Measurements from ENCODE around the gene MRPS24. TPM values are rescaled to one million over a fixed set of nuclear protein-coding genes. Genes with fewer than 3 reads are reported as not detected.
A peak's percentile ranks its signal among the peaks of the same experiment; 100 is the strongest.
"Not testable (repeated sequence)": the region's sequence is repeated elsewhere in the genome, so short reads cannot be mapped to it uniquely, and the experiment has no call there.

The MRPS24 gene
- polyA plus RNA-seq (2013, experiment 1 of 2; ENCODE audit: insufficient read length): 126 TPM
- polyA plus RNA-seq (2013, experiment 2 of 2; ENCODE audit: insufficient read length): 121 TPM

GRCh38 chr7:43869006-43869866, at the start of gene MRPS24:
TSS of gene MRPS24 (minus strand) at chr7:43869517. CDS start at chr7:43869495, 22 bp downstream.
- DNase-seq: peak; percentile 97

DNA sequence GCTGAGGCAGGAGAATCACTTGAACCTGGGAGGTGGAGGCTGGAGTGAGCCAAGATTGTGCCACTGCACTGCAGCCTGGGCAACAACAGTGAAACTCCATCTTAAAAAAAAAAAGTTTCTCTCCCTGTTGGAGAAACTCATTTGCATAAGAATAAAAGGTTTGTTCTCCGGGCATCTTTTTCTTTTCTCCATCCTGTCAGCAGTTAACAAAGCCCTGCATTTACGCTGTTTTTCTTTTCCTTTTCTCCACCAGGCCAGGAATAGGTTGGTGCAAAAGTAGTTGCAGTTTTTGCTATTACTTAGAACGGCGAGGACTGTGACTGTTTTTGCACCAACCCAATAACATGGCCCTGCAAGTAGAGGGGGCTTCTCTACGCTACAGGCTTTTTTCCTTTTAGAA, 46.6 kb upstream of the MRPS24 start:
- DNase-seq: no peak

DNA sequence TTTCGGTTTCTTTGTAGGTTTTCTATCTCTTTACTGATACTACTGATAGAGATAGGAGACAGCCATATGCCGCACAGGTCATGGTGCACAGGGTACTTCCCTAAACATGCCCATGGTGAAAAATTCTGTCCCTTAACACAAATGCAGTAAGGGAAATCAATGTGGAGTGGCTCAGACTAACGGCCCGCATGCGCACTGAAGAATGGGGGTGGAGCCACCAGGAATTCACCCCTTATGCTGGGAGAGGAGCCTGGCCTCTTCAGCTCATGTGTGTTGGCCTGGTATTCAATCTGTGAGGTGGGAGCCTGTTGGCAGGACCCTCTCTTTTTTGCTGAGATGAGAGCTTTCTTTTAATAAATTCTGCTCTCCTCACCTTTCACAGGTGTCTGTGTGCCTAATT, 45.5 kb upstream of the MRPS24 start:
- no peak for DNase-seq

DNA sequence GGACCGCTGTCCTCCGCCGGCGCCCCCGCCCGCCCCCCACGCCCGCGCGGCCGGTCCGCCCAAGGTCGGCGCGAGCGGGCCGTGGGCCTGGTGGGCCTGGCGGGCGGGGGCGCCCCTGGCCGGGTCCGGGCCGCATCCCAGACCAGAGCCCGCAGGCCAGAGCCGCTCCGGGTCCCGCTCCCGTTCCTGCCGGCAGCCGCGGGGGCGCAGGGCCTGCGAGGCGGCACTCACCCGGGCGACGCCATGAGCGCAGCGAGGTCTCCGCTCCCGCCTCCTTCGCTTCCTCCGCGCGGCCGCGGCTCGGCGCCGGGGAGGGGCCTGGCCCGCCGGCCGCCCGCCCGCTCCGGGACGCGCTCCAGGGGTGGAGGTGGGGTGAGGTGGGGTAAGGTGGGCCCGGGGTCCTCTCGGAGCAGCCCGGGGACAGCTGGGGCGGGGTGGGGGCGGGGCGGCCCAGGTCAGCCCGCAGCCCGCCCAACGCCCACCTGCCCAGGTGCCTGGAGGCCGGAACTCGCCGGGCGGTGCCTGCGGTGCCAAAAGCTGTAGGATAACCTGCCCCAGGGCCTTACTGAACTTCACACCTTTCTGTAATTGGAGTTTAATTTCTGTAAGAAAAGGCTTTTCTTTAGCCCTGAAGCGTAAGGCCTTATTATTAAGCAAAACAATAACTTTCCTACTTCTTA, 37.2 kb upstream of the MRPS24 start, which contains the start of gene URGCP:
Gene URGCP, minus strand, starts transcription at position 266 of the 680 bp plus-strand sequence. Its CDS starts 21 bp downstream, at position 245.
- peak; percentile 57 for DNase-seq

DNA sequence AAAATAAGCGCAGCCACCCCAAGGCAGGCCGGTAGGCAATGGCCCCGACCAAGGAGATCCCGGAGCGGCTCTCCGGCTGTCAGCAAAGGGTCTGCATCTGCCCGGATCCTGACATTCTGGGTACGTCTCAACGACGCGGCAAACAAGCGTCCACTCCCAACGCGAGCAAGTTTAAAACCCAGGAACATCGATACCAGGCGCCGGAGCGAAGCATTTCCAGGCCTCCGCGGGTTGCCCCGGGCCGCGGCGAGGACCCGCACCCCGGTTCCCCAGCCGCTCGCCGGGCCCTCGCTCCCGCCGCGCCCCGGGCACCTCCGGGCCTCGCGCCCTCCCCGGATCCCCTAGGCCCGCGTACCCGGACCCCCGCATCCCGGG, 36.6 kb upstream of the MRPS24 start:
- peak; percentile 47 for DNase-seq

GRCh38 chr7:43905209-43905946, 36.1 kb upstream of the MRPS24 start:
- peak; percentile 22 for DNase-seq

DNA sequence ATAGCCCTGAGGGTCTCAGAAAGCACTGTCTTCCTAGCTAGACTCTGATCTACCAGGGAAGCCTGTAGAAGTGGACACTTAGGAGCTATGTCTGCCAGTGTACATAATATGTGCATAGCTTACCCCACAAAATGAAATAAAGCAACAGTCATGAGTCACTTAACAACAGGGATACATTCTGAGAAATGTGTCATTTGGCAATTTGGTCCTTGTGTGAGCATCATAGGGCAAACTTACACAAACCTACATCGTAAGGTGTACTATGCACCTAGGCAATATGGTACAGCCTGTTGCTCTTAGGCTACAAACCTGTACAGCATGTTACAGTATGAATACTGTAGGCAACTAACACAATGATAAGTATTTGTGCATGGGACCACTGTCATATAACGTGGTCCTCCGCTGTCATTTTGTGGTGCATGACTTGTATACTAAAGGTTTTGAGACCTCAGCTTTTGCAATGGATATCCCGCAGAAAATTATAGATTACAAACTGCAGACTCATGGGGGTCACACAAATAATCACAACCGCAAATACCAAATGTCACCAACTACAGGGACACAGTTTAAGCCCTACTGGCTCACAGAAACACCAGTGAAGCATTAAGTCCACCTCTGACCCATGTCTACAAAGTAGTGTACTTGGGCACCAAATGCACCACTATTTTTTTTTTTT, 35.4 kb upstream of the MRPS24 start:
- DNase-seq: peak; percentile 39

DNA sequence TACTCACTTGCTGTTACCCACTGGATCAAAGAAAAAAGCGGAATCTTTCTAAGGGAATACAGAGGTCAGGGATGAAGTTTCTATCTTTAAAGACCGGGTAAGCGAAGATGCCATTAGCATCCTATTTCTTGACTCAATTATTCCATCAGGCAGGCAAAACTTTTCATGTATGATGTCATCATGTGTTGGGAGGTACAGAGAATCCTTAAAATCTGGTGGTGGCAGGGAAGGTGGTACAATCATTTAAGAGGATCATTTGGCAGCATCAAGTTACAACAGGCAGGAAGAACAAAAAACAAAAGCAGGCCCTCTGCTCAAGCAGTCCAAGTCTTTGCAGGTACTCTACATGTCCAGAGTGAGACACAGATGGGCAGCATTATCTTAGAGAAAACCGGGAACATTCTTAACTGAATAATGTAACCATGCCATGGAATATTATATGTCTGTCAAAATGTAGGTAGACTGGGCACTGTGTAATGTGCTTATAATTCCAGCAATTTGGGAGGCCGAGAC, 33.3 kb upstream of the MRPS24 start:
- no peak for DNase-seq

GRCh38 chr7:43898571-43898970, 29.3 kb upstream of the MRPS24 start:
- not testable (repeated sequence) for DNase-seq

DNA sequence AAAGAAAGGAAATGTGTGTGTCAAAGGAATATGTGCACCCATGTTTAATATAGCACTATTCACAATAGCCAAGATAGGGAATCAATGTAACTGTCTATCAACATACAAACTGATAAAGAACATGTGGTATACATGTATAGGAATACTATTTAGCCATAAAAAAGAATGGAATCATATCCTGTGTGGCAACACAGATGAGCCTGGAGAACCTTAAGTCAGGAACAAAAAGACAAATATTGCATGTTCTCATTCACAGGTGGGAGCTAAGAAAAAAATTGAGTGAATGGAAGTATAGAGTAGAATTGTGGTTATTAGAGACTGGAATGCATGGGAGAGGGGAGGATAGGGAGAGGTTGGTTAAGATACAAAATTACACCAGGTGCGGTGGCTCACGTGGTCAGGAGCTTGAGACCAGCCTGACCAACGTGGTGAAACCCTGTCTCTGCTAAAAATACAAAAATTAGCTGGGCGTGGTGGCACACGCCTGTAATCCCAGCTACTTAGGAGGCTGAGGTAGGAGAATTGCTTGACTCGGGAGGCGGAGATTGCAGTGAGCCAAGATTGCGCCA, 26.6 kb upstream of the MRPS24 start:
- no peak for DNase-seq

- DNase-seq: no peak
Observed at GRCh38 chr7:43891069-43891955, 22.0 kb upstream of the MRPS24 start.

DNA sequence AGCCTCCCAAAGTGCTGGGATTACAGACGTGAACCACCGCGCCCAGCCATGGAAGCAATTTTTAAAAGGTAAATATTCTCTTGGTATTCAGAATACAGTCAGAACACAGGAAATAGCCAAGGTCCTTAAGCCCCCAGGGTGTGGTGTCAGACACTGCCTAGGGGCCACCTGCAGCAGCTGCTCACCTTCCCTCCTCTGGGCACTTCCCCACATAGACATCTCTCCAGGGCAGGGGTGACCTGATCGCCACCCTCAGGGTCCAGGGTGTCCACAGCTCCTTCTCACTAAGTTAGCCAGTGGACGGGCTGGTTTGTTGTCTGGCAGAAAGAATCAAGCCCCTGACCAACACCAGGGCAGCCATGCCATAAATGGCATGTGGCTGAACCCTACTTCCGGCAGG, 21.2 kb upstream of the MRPS24 start:
- no peak for DNase-seq

- DNase-seq: peak; percentile 37
Observed at GRCh38 chr7:43888993-43889945, 20.0 kb upstream of the MRPS24 start.

DNA sequence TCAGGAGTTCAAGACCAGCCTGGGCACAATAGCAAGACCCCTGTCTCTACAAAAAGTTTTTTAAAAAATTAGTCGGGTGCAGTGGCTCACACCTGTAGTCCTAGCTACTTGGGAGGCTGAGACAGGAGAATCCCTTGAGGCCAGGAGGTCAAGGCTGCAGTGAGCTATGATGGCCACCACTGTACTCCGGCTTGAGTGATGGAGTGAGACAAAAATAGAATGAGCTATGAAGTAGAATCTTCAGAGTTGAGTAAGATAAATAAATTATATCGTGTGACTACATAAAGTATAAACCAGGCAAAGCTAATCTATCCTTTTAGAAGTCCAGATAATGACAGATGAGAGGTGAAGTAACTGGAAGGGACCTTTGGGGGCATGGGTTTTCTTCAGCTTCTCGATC, 15.3 kb upstream of the MRPS24 start:
- DNase-seq: no peak

DNA sequence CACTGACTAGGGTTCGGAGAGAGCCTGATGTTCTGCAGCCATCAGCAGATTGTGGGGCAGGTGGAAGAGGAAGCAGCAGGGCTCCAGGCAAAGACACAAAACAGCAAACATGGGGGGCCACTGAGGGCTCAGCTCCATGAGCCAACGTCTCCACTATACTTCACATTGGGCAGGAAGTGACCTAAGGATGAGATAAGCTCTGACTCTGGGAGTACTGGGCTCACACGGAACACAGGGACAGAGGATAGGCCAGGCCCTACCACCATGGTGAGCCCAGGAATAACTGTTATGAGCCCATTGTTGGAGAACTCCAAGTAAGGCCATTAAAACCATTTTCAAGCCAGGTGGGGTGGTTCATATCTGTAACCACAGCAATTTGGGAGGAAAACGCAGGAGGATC, 14.9 kb upstream of the MRPS24 start:
- DNase-seq: no peak

DNA sequence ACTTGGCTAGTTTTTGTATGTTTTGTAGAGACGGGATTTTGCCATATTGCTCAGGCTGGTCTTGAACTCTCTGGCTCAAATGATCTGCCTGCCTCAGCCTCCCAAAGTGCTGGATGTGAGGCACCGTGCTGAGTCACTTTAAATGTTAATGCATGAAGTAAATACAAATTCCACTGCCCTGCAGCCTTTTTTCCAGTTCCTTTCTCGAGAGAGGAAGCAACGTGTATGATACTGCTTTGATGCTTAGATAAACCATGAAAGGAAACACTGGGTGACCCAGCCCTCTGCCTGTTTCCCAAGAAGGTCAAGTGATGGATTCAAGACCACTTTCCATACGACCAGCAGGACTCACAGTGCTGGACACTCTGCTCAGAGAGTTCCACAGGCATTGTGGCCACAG, 11.3 kb upstream of the MRPS24 start:
- DNase-seq: no peak

DNA sequence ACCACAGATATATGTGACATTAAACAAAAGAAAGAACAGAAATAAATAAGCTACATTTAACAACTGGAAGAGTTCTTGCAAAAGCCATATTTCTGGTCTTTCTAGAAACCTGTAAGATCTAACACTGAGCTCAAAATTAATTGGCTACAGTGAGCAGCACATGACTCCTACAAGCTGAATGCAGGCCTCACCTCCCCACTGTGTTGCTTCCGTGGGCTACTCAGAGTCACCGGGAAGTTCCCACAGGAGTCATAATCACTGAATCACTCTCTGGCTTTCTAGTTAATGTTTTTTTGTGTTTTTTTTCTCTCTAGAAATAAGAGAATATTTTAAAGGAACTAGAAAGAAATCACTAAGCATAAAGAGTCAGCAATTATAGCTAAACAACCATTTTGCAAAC, 10.2 kb upstream of the MRPS24 start:
- DNase-seq: peak; percentile 62

- peak; percentile 38 for DNase-seq
Observed at GRCh38 chr7:43878867-43879266, 9.6 kb upstream of the MRPS24 start.

Measured in fibroblast of skin of scalp (primary cell).